Adipocyte (in vitro differentiated cells): ENCODE measurements around the gene CEP44.
"Not testable (repeated sequence)": the region's sequence is repeated elsewhere in the genome, so short reads cannot be mapped to it uniquely, and the experiment has no call there.

Source experiments
- DNase-seq: peaks from one replicate; pipeline ENCODE4 v3.0.0-alpha.2; 2015; ENCODE audit warnings: low read depth
- H3K27me3 ChIP-seq: replicated peaks from 2 replicates; pipeline ENCODE4 v1.7.0; 2013; ENCODE audit warnings: mild to moderate bottlenecking, low read length, moderate library complexity; ENCODE audit not compliant: control insufficient read depth, insufficient read depth
- H3K36me3 ChIP-seq: 2 replicates; pipeline ENCODE4 v1.7.0; 2013; ENCODE audit warnings: low read length, mild to moderate bottlenecking, moderate library complexity; ENCODE audit not compliant: control insufficient read depth, insufficient read depth, severe bottlenecking
- H3K4me1 ChIP-seq: 2 replicates; pipeline ENCODE4 v1.7.0; 2013; ENCODE audit warnings: mild to moderate bottlenecking, low read length, moderate library complexity; ENCODE audit not compliant: control insufficient read depth, insufficient read depth
- H3K4me3 ChIP-seq: 2 replicates; pipeline ENCODE4 v1.7.0; 2013; ENCODE audit warnings: mild to moderate bottlenecking, low read length, moderate library complexity
- H3K9ac ChIP-seq: 2 replicates; pipeline ENCODE4 v1.7.0; 2013; ENCODE audit warnings: mild to moderate bottlenecking, low read length, moderate library complexity
- H3K9me3 ChIP-seq: 2 replicates; pipeline ENCODE4 v1.7.0; 2013; ENCODE audit warnings: mild to moderate bottlenecking, low read length, moderate library complexity; ENCODE audit not compliant: control insufficient read depth

The CEP44 gene

DNA sequence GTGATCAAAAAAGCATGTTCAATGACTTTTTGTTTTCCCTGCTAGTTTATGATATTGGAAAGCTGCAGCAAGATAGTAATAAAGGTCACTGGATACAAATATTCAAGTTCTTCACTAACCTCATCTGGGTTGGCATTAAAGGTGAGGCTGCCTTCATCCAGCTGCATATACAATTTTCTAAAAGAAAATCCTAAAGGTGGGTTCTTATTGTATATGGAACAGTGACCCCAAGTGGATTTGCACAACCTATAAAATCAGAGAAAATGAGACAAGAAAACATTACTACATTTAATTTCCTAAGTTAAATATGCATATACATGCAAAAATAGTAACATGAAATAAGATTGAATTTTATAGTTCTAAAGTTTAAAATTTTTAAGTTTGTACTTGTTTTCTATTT, 24.1 kb upstream of the CEP44 start:
- Histone ChIP-seq H3K9me3 (no peaks in the 10 kb centered on the region), H3K27me3 (no peaks in the 10 kb centered on the region), H3K9ac (no peak overlapping the region), H3K4me1 (peaks cover 46% of the 10 kb centered on the region), H3K36me3 (peaks cover 4% of the 10 kb centered on the region), H3K4me3 (no peak overlapping the region)
- DNase-seq = no peak

DNA sequence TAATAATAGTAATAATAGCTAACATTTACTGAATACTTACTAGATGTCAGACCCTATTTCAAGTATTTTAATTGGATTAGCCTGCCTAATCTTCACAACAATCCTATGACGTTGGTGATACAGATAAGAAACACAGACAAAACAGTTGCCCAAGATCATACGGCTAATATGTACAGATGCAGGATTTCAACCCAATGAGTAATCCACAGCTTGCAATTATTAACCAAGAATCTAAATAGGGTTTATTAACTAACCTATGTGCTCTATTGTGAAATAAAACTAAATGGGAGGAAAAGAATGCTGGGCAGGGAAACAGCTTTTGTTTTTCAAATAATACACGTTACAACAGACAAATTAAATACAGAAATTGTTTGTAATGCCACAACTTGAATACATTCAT, 23.6 kb upstream of the CEP44 start:
- Histone ChIP-seq H3K9ac (peak overlapping the region; percentile 25), H3K27me3 (no peaks in the 10 kb centered on the region), H3K4me1 (peaks cover 46% of the 10 kb centered on the region), H3K4me3 (peak overlapping the region; percentile 25), H3K36me3 (peaks cover 4% of the 10 kb centered on the region), H3K9me3 (no peaks in the 10 kb centered on the region)
- peak; percentile 58 for DNase-seq

DNA sequence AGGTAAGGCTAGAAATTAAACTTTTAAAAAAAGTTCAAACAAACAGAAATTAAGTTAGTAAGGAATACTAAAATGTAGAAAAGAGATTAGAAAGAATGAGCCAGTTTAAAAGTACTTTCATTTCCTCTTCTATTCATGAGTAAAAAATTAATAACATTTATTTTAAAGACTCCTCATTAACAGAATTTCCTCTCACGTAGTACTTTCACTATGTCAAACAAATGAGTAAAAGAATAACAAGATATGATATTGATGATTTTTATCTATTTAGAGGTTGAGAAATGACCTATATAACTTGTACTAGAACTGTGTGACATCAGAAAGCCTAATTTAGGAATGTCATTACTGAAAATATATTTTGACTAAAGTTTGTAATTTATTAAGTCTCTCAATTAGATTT, 22.3 kb upstream of the CEP44 start:
- not testable (repeated sequence) for DNase-seq, H3K27me3 ChIP-seq, H3K36me3 ChIP-seq, H3K9ac ChIP-seq, H3K9me3 ChIP-seq, H3K4me3 ChIP-seq
- H3K4me1 ChIP-seq = peaks cover 36% of the 10 kb centered on the region

DNA sequence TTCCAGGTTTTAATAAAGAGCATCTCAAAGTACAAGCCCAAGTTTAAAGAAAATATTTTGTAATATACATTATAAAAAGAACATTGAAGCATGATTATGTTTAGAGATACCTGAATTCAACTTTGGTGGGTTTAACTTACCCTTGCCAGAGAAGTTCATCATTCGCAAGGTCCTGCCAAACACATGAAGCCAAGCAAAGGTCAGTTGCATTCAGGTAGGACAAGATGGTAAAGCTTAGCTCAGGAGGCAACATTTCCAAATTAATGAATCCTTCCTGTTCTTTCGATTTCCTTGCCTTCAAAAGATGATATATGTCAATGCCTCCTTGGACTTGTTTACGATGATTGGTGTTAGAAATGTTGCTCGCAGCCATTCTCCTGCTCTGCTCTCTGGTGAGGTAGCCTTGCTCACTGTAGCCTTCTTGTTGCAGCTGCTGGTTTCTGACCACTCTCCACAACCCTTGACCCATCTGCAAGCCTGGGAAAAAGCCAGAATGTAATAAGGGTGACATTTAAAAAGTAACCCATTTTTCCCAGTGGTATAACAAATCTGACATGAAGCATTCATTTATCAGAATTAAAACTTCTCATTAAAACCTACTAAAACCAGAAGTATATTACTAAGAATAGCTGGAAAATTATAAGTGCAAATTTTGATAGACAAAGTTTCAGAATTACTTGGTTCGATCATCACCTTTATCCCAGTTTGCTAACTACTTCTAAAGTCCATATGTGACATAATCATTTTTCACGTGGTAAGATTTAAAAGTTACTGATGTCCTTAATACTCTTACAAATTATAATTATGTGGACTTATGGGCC, 20.9 kb upstream of the CEP44 start:
- Histone ChIP-seq H3K9ac (no peak overlapping the region), H3K4me3 (peak overlapping the region; percentile 54)

GRCh38 chr4:174263445-174263736, 20.3 kb upstream of the CEP44 start:
- H3K9ac ChIP-seq = no peak overlapping the region
- no peaks in the 10 kb centered on the region for H3K9me3 ChIP-seq
- H3K27me3 ChIP-seq = no peaks in the 10 kb centered on the region
- no peak overlapping the region for H3K4me3 ChIP-seq
- peaks cover 4% of the 10 kb centered on the region for H3K36me3 ChIP-seq
- DNase-seq = no peak
- peaks cover 25% of the 10 kb centered on the region for H3K4me1 ChIP-seq

More for the DNA sequence above, 20.9 kb upstream of the CEP44 start:
- DNase-seq = no peak
- peaks cover 25% of the 10 kb centered on the region for H3K4me1 ChIP-seq
- no peaks in the 10 kb centered on the region for H3K9me3 ChIP-seq
- H3K27me3 ChIP-seq = no peaks in the 10 kb centered on the region
- peaks cover 4% of the 10 kb centered on the region for H3K36me3 ChIP-seq

- Histone ChIP-seq H3K27me3 (no peaks in the 10 kb centered on the region), H3K9ac (no peak overlapping the region), H3K4me1 (peaks cover 14% of the 10 kb centered on the region), H3K36me3 (peaks cover 4% of the 10 kb centered on the region), H3K4me3 (no peak overlapping the region), H3K9me3 (no peaks in the 10 kb centered on the region)
- DNase-seq = no peak
These were observed 17.8 kb upstream of the CEP44 start for GRCh38 chr4:174265916-174266315.

- no peak overlapping the region for H3K9ac ChIP-seq
- no peak for DNase-seq
- peaks cover 4% of the 10 kb centered on the region for H3K36me3 ChIP-seq
- H3K9me3 ChIP-seq = no peaks in the 10 kb centered on the region
- H3K4me1 ChIP-seq = peaks cover 10% of the 10 kb centered on the region
- H3K27me3 ChIP-seq = no peaks in the 10 kb centered on the region
- no peak overlapping the region for H3K4me3 ChIP-seq
These were observed 17.3 kb upstream of the CEP44 start for GRCh38 chr4:174266416-174266815.

DNA sequence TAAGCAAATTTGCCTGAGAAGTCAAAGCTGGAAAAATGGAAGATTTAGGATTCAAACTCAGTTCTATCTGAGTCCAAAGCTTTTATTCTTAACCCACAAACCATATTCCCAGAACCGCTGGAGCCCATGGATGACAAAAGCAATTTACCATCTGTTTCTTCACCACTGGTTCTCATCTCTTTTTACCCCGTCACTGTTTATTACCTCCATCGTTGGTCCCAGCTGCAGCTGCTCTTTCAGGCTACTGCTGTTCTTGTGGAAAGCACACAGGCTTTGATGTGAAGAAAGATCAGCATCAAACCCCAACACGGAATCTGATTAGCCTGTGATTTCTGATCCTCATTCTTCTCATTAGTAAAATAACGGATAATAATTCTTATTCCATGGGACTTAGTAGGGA, 9.8 kb upstream of the CEP44 start:
- Histone ChIP-seq H3K27me3 (no peaks in the 10 kb centered on the region), H3K9me3 (no peaks in the 10 kb centered on the region), H3K9ac (no peak overlapping the region), H3K4me1 (no peaks in the 10 kb centered on the region), H3K36me3 (no peaks in the 10 kb centered on the region), H3K4me3 (no peak overlapping the region)
- no peak for DNase-seq

DNA sequence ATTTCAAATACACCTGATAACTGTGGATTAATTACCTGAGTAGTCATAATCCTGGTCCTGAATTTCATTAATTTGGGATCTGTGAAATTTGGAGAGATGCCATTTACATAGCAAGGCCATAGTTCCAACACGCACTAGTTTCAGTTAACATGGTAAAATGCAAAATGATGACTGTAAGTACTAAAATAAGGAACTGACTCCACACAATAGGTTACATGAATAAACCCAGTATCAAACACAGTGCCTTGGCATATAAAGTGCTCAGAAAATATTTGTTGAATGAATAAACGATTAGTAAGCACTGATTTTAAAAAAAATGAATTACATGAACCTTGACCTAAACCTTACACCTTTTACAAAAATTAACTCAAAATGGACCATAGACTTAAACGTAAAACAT, 9.3 kb upstream of the CEP44 start:
- Histone ChIP-seq H3K36me3 (no peaks in the 10 kb centered on the region), H3K9me3 (peaks cover 4% of the 10 kb centered on the region), H3K27me3 (no peaks in the 10 kb centered on the region), H3K9ac (no peak overlapping the region), H3K4me1 (no peaks in the 10 kb centered on the region), H3K4me3 (no peak overlapping the region)
- no peak for DNase-seq

GRCh38 chr4:174275101-174275500, 8.6 kb upstream of the CEP44 start:
- Histone ChIP-seq H3K27me3 (no peaks in the 10 kb centered on the region), H3K4me3 (no peak overlapping the region), H3K36me3 (no peaks in the 10 kb centered on the region), H3K9ac (no peak overlapping the region), H3K9me3 (peaks cover 8% of the 10 kb centered on the region), H3K4me1 (no peaks in the 10 kb centered on the region)
- DNase-seq = no peak

DNA sequence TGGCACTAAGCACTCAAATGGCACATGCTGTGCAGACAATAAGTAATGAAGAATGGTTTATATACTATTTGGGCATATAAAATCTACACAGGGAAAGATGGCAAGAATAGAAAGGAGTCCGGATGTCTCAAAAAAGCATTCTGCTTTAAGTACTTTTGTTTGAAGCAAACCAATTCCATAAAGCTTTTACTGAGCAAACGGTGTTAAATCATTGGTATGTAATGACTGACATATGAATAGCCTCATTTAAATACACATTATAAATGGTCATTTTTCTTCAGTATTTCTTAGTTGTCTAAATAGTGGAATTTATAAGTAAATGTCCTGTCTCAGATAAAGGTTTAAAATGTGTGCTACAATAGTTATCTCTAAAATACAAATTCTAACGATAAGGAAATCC, 6.3 kb upstream of the CEP44 start:
- Histone ChIP-seq H3K36me3 (no peaks in the 10 kb centered on the region), H3K9me3 (peaks cover 8% of the 10 kb centered on the region)

DNA sequence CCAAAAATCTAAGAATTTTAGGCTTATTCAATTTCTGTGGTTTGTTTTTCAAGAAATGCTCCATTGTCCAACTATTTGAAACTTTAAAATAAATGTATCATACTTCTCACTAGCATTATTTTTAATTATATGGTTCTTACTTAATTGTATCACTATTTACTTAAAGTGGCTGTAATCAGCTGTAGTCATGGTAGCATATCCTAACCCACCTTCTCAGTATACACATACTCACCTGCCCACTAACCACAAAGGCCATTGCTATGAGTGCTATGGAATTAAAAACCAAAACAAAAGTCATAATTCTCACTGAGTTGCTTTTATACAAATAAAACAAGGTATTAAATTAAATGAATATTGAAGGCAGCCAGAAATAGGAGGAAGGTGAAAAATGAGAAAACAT, 5.2 kb upstream of the CEP44 start:
- Histone ChIP-seq H3K4me3 (no peak overlapping the region), H3K36me3 (no peaks in the 10 kb centered on the region), H3K9me3 (peaks cover 8% of the 10 kb centered on the region), H3K9ac (no peak overlapping the region), H3K4me1 (peaks cover 17% of the 10 kb centered on the region), H3K27me3 (no peaks in the 10 kb centered on the region)
- no peak for DNase-seq

More for the DNA sequence above, 6.3 kb upstream of the CEP44 start:
- Histone ChIP-seq H3K4me1 (peaks cover 15% of the 10 kb centered on the region), H3K27me3 (no peaks in the 10 kb centered on the region), H3K9ac (no peak overlapping the region), H3K4me3 (no peak overlapping the region)
- no peak for DNase-seq
